GM21360 (cell line): ENCODE results near the gene EP300.
"Not testable (repeated sequence)": the region's sequence is repeated elsewhere in the genome, so short reads cannot be mapped to it uniquely, and the experiment has no call there.

Source experiments
- ATAC-seq: cut with Tn5 transposase; IDR thresholded peaks from one replicate; pipeline ENCODE4 v1.9.1; 2021; ENCODE audit warnings: mild to moderate bottlenecking, moderate library complexity; ENCODE audit not compliant: unreplicated experiment

The EP300 gene

DNA sequence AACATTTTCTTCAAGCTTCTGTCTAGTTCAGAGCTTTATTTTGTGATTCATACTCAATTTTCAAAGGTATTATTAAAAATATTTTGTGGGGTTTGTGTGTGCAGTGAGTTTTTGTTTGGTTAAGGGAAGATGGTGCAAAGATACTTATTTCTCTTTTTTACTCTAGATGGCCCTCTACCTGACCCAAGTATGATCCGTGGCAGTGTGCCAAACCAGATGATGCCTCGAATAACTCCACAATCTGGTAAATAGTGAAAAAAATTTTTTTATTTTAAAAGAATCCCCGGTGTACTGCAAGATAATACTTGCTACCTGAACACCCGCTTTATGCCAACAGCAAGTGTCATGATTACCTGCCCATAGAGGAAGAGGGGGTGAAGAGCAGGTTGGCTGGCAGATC lies 54.2 kb downstream of the EP300 start:
- ATAC-seq, result no peak

DNA sequence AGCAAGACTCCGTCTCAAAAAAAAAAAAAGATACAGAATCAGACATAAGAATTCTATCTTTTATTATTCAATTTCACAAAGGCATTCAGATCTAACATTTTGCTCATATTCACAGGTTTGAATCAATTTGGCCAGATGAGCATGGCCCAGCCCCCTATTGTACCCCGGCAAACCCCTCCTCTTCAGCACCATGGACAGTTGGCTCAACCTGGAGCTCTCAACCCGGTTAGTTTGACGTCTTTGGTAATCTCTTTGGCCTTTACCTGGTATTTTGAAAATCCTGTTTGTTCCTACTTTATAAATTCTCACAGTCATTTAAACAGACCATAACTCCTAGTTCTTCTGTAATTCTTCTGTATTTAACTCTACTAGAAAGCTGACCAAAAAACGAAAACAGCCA lies 55.3 kb downstream of the EP300 start:
- no peak for ATAC-seq

DNA sequence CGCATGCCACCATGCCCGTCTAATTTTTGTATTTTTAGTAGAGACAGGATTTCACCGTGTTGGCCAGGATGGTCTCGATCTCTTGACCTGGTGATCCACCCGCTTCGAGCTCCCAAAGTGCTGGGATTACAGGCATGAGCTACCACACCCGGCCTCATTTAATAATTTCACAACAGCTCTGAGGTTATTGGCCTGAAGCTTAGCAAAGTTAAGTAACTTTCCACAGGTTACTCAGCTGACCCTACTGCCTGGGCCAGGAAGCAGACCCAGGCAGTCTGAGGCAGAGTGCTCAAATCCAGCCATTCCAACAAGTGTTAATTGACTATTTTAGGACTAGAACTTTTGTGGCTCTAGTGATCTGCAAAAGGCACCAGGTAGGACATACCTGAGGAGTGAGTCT lies 60.5 kb downstream of the EP300 start:
- no peak for ATAC-seq

DNA sequence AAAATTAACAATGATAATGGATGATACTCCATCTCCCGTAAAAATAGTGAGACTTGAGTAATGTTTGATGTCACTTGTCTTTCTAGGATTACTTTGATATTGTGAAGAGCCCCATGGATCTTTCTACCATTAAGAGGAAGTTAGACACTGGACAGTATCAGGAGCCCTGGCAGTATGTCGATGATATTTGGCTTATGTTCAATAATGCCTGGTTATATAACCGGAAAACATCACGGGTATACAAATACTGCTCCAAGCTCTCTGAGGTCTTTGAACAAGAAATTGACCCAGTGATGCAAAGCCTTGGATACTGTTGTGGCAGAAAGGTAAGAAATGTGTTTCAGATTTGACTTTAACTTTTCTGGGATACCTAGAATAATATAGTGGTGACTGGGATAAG lies 64.7 kb downstream of the EP300 start:
- ATAC-seq, result no peak

DNA sequence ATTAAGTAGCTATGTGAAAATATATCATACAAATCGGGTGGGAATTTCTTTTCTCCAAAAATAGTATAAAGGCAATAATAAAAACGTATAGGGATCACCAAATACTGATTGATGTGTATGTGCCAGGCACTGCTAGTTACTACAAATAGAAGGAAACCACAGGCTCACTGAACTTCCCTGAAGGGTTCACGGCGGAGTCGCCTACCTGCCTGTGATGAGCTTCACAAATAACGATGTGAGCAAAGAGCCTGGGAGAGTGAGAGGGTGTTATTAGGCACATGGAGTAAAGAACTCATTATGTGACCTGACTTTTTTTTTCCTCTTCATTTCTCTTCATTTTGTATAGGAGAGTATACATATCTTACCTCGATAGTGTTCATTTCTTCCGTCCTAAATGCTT lies 76.8 kb downstream of the EP300 start:
- no peak for ATAC-seq

DNA sequence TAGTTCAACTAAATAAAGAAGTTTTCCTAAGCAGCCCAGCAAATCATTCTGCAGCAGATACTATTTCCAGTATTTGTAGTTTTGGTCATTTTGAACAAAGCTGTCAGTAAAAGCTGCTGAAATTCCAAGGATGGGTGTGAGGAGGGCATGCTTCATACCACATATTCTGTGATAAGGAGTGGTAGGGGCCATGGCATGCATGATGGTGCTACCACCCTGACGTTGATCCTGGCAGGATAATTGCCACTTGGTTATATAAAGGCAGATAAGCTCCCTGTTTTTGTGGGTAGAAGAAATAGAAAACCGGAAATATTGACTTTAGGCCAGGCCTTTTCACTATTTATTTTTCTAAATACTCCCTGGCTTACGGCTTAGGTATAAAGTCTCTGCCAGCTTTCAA lies 79.6 kb downstream of the EP300 start:
- ATAC-seq, result no peak

DNA sequence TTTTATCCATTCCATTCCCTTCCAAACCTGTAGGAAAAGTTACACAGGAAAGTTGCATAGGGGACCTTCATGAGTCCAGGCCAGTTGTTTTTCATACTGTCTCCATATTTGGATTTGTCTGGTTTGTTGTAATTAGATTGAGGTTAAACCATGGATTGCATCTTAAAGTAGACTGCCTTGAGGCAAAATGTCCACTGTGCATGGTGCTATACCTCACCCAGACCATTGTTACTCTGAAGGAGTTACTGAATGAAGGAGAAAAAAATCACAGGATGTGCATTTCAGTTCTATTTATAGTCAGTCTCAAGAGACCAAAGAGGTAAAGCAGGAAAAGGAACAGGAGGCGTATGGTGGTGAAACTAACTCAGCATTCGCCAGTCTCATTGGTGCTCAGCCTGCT lies 83.2 kb downstream of the EP300 start:
- ATAC-seq, result no peak

DNA sequence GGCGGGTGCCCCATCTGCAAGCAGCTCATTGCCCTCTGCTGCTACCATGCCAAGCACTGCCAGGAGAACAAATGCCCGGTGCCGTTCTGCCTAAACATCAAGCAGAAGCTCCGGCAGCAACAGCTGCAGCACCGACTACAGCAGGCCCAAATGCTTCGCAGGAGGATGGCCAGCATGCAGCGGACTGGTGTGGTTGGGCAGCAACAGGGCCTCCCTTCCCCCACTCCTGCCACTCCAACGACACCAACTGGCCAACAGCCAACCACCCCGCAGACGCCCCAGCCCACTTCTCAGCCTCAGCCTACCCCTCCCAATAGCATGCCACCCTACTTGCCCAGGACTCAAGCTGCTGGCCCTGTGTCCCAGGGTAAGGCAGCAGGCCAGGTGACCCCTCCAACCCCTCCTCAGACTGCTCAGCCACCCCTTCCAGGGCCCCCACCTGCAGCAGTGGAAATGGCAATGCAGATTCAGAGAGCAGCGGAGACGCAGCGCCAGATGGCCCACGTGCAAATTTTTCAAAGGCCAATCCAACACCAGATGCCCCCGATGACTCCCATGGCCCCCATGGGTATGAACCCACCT lies 84.7 kb downstream of the EP300 start:
- ATAC-seq, result no peak

DNA sequence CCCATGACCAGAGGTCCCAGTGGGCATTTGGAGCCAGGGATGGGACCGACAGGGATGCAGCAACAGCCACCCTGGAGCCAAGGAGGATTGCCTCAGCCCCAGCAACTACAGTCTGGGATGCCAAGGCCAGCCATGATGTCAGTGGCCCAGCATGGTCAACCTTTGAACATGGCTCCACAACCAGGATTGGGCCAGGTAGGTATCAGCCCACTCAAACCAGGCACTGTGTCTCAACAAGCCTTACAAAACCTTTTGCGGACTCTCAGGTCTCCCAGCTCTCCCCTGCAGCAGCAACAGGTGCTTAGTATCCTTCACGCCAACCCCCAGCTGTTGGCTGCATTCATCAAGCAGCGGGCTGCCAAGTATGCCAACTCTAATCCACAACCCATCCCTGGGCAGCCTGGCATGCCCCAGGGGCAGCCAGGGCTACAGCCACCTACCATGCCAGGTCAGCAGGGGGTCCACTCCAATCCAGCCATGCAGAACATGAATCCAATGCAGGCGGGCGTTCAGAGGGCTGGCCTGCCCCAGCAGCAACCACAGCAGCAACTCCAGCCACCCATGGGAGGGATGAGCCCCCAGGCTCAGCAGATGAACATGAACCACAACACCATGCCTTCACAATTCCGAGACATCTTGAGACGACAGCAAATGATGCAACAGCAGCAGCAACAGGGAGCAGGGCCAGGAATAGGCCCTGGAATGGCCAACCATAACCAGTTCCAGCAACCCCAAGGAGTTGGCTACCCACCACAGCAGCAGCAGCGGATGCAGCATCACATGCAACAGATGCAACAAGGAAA lies 85.4 kb downstream of the EP300 start:
- ATAC-seq, result no peak

DNA sequence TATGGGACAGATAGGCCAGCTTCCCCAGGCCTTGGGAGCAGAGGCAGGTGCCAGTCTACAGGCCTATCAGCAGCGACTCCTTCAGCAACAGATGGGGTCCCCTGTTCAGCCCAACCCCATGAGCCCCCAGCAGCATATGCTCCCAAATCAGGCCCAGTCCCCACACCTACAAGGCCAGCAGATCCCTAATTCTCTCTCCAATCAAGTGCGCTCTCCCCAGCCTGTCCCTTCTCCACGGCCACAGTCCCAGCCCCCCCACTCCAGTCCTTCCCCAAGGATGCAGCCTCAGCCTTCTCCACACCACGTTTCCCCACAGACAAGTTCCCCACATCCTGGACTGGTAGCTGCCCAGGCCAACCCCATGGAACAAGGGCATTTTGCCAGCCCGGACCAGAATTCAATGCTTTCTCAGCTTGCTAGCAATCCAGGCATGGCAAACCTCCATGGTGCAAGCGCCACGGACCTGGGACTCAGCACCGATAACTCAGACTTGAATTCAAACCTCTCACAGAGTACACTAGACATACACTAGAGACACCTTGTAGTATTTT lies 86.1 kb downstream of the EP300 start:
- ATAC-seq, result no peak

DNA sequence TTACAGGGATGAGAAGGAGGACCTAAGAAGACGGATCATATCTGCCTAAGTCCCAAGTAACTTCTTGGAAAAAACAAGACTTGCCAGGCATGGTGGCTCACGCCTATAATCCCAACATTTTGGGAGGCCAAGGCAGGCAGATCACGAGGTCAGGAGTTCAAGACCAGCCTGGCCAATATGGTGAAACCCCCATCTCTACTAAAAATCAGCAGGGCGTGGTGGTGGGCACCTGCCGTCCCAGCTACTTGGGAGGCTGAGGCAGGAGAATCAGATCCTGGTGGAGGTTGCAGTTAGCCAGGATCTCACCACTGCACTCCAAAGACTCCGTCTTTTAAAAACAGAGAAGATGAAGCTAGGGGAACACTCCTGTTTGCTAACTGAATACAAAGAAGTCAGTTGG lies 88.0 kb downstream of the EP300 start:
- not testable (repeated sequence) for ATAC-seq

DNA sequence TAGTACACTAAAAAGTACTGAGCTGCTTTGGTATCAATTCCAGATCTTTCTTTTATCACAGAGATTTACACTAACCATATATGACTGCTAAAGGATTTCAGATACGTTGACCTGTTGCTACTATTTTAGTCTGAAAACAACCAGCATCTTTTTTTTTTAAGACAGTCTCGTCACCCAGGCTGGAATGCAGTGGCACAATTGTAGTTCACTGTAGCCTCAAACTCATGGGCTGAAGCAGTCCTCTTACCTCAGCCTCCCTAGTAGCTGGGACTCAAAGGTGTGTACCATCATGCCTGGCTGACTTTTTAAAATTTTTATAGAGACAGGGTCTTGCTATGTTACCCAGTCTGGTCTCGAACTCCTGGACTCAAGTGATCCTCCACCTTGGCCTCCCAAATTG lies 88.5 kb downstream of the EP300 start:
- no peak for ATAC-seq

DNA sequence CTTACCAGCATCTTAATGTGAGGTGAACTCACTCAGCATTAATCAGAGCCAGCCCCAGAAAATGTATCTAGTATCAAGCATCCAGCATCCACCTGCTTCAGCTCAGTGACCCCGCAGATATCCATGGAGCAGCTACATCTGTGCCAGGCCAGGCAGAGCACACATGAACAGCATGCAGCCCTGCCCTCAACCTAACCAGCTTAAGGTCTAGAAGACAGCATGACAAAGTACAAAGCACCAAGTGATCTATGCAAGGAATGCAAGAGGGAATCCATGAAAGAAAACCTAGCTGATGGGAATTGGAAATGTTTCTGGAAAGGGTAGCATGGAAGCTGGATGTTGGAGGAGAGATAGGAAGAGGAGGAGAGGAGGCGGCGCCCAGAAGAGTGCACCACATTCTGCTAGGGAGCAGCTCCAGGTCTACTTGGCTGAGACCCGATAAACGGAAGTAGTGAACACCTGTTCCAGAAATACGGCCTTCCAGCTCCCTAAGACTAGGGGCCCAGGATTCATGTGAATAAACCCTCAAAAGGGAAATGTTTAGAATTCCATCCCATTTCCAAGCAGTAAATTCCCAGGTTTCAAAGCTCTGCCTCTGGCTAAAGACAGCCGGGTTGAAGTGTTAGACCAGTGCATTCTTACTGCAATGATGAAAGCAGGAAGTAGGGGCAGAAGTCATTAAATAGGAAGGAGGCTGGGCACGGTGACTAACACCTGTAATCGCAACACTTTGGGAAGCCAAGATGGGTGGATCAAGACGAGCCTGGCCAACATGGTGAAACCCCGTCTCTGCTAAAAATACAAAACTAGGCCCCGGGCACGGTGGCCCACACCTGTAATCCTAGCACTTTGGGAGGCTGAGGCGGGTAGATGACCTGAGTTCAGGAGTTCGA lies 89.2 kb downstream of the EP300 start:
- ATAC-seq, result no peak

DNA sequence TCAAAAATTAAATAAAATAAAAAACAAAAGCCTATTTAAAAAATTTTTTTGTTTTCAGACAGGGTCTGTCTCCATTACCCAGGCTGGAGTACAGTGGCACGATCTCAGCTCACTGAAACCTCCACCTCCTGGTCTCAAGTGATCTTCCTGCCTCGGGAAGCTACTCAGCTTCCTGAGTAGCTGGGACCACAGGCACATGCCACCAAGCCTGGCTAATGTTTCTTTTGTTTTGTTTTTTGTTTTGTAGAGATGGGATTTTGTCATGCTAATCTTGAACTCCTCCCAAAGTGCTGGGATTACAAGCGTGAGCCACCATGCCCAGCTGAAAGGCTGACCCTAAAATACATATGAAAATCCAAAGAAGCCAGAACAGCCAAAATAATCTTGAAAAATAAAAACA lies 92.3 kb downstream of the EP300 start:
- ATAC-seq, result no peak

DNA sequence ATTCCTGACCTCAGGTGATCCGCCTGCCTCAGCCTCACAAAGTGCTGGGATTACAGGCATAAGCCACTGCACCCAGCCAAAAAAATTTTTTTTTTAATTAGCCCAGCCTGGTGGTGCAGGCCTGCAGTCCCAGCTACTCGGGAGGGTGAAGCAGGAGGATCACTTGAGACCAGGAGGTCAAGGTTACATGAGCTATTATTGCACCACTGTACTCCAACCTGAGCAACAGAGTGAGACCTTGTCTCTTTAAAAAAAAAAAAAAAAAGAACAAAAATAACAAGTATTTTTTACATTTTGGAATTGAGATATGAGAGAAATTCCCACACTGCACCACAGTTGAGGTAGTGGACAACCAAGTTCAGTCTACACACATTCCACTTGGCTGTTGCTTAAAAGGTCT lies 99.1 kb downstream of the EP300 start:
- no peak for ATAC-seq

DNA sequence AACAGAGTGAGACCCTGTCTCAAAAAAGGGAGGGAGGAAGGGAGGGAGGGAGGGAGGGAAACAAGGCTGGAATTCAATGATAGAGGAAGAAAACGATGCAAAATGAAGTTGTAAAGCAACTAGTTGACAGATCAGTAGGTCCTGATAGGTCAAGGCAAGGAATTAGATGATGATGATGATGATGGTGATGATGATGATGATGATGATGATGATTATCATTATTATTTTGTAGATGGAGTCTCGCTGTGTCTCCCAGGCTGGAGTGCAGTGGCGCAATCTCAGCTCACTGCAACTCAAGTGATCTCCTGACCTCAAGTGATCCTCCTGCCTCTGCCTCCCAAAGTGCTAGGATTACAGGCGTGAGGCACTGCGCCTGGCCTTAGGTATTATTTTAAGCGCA lies 101.4 kb downstream of the EP300 start:
- no peak for ATAC-seq

DNA sequence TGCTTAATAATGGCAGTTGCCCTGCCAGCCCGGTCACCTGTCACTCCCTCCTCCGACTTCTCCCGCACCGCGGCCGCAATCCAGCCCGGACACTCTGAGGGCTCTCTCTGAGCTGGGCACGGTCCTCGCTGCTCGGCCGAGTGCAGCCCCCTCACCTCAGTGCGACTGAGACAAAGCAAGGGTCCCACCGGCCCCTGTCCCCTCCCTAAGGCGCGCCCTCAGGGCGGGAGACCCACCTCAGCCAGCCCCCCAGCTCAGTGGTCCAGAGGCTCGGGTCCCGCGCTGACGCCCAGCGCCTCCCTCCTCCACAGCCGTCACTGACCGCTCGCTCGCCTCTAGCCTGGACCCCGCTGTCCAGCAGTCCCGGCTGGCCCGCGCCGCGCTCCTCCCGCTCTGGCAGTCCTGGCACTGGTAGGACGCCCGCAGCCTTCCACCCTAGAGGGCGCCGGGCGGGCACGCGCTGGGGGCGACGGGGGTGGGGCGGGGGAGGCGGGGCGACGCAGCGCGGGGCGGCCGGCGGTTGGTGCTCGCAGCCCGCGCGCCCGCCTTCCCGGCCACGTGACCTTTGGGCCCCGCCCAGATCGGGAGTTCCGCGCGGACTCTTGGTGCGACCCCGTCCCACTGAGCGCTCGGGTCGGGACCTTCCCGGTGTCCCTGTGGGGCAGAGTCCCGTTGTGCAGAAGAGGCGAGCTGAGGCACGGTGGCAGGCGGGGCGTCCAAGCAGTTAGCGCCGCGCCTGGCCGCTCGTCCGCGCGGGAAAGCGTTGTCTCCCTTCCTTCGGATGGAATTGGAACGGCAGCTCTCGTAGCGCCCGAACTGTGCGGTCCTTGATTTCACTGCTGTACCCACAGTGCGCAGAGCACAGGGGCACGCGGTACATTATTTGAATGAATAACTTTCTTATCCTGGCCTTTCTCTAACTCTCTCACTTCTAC lies 104.9 kb downstream of the EP300 start:
- ATAC-seq, result peak; percentile 73

DNA sequence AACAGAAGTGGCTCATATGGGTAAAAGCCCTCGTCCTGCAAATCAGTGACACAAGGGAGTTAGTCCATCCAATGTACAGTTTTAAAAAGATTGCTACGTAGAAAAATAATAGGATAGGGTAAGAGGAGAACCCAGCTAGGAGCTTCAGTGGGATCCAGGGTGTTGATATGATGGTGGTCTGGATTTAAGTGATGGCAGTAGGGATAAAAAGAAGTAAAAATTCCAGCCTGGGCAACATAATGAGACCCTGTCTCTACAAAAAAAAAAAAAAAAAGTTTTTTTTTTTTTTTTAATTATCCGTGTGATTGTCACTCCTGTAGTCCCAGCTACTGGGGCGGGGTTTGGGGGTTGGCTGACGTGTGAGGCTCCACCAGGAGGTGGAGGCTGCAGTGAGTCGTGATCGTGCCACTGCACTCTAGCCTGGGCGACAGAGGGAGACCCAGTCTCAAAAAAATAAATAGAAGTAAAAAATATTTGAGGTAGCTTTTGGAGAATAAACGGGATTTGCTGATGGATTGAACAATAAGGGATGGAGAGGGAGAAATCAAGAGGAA lies 105.7 kb downstream of the EP300 start:
- no peak for ATAC-seq

DNA sequence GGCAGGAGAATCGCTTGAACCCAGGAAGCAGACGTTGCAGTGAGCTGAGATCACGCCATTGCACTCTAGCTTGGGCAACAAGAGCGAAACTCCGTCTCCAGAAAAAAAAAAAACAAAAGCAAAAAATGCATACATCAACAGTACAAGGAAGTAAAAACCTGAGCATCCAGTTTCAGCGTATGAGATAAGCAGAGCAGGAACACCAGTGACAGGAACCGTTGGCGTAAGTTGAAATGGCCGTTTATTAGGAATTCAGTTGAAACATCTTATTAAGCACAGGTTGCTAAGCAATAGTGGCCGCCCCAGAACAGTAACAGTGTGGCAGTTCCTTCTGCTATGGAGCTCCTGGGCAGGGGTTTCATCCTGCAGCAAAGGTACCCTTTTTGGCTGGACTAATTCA lies 108.7 kb downstream of the EP300 start:
- ATAC-seq, result no peak

DNA sequence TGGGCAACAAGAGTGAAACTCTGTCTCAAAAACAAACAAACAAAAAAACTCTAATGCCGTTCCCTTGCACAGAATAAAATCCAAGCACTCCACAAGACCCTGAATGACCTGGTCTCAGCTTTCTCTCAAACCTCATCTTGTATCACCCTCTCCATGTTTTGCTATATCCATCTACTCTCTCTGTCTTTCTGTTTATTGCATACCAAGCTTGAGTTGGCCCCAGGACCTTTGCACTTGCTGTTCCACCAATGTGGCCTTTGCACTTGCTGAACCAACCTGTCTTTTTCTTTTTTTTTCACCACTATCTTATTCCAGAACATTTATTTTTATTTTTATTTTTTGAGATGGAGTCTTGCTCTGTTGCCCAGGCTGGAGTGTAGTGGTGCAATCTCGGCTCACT lies 110.7 kb downstream of the EP300 start:
- ATAC-seq, result no peak
